ENCODE results near the gene TEX264.

The TEX264 gene

DNA sequence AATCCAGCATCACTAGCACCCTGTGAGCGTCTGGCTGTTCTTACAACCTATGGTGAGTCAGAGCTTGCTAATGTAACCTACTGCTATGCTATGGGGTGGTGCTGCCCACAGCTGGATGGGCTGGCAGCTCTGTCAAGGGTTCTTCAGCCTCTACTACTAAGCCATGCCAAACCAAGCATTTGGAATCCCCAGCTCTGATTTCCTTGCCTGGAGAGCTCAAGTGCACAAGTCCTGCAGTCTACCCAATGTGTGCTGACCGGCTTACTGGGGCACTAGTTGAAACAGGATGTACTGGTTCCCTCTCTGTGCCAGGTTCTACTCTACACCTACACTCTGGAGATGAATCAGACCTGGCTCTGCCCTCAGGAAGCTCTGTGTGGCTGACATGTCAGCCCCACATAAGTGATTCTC lies 4.2 kb downstream of the TEX264 start:
- no peak for DNase-seq (ENCODE audit: low read depth)

DNA sequence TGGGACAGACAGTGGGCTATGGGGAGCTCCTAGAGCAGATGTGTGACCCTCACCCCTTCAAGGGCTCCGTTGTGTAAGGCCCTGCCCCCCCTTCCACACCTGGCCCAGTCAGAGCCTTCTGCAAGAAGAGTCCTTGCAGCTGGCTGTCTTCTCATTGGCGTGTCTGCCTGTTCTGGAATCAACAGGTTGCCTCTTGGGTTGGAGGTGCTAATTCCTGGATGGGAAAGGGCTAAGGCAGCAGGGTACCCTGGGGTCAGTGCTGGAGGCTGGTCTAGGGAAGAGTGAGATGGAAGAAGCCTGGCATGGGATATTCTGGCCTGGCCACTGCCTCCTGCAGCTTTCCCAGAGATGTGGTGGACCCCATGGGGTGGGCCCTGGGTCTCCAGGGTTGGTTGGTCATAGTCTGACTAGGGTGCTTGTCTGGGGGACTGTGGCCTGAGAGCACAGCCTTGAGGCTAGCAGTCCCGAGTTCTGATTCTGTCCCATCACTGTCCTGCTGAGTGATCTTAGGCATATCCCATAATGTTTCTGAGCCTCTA lies 5.1 kb downstream of the TEX264 start:
- no peak for DNase-seq (ENCODE audit: low read depth)

DNA sequence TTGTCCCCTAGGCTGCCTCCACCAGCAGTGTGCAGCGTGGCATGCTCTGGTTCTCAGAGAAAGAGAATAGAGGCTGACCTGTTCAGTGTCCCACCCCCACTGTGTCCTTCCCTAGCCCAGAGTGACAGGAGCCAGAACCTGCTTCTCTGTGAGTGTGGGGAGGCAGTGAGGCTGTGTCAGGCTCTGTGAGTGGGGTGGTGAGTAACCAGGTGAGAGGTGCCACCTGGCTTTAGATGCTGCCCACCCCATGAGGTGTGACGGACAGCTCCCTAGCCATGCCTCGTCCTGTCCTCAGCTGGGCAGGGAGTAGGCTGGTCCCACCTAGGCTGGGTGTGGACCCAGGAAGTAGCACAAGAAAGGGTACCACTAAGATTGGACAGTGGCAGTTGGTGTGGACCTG lies 6.3 kb downstream of the TEX264 start:
- DNase-seq (ENCODE audit: low read depth) = no peak

DNA sequence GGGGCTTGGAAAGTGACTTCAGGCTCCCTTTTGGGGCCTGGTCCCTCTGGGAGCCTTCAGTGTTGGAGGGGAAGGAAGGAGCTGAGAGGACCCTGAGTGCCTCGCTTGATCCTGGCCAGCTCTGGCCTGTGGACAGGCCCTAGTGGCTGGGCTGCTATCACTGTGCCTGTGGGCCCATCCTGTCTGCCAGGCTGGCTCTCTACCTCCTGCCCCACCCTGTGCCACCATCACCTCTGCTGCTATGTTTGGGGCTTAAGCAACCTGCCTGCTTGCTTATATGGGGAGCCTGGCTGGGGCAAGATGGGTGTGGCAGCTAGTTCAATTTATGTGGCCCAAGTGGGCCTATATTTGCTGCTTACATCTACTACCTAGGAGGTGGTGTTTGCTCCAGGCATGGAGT lies 7.1 kb downstream of the TEX264 start:
- DNase-seq (ENCODE audit: low read depth) = no peak

DNA sequence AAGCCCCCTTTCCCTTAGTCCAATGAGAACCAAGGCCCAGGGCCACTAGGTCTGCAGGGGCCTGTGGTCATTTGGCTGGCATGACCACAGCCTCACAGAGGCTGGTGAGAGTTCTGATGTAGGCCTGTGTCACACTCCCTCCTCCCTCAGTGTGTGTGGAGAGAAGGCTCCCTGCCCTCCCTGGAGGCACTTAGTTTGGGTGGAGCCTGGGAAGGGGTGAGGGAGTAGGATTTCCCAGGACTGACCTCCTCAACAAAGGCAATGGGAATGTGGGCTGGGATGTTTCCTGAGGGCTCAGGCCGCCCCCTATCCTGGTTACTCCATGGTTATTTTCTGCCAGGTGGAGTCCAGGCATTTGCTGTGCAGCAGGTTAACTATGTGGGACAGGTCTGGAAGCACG lies 7.6 kb downstream of the TEX264 start:
- DNase-seq (ENCODE audit: low read depth) = no peak

DNA sequence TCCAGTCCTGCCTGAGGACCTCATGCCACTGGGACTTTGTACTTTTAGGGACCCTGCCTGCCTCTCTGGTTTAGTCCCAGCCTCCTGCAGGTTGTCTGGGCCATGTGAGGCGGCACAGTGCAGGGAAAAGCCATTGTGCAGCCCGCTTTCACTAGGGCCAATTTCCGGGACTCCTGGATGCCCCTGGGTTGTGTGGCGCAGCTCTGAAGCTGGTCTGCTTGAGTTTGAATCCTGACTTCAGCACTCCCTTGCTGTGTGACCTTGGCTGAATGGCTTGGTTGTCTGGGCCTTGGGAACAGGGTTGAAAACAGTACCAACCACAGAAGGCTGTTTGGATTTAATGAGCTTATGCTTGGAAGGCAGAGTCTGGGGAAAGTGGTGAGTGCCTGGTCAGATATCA lies 8.3 kb downstream of the TEX264 start:
- DNase-seq (ENCODE audit: low read depth) = no peak

DNA sequence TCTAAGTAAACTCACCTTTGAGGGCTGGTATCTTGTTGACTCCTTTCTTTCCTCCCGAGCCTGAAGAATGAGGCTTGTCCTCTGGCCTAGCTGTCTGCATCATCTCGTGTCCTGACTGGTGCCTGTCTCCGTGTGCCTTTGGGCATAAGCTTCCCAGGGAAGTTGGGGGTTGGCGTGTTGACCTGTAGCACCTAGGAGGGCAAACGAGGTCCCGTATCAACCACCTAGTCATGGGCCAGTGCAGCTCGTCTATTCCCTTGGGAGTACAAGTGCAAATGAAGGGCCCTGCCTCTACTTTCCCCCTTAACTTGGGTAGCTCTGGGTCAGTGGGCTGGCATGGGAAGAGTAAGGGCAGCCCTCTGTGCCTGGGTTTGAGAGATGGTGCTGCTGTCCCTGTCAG lies 8.7 kb downstream of the TEX264 start:
- no peak for DNase-seq (ENCODE audit: low read depth)

DNA sequence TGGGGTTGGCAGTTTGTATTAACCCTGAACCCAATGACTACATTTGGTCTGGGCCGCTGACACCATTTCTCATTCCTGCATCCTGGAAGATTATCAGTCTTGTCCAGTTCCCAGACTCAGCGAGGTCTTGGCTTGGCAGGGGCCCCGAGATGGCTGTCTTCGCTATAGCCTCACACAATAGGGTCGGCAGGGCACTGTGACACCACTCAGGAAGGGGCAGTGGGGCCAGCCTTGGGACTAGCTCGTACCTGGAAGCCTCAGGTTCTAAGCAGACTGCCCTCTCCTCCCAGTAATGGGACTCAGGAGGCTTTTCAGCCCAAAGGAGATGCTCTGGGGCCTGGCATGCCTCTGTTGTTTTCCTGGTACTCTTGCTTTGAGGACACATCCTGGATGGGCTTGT lies 9.1 kb downstream of the TEX264 start:
- no peak for DNase-seq (ENCODE audit: low read depth)

DNA sequence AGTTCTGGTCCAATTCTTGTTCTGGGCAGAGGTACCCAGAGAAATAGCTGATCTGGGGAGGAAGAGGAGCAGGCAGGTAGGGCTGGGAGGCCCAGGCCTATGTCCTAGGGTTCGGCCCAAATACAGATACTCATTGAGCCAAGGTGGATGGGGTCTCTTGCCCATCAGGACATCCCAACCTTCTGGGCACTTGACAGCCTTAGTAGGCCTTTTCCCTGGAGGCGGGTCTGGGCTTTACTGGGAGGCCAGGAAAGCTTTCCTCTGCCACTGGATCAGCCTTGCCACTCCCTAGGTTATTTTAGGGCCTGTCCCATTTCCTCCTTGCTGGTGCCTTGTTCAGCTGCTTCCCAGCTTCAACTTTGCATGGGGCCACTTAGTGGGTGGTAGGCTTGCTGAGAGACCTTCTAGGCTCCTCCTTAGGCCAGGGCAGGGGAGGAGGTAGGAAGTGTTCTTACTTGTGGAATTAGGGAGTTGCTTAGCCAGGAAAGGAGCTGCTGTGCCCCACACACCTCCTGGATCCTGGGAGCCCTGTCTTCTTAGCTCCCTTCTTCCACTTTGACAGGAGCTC lies 9.7 kb downstream of the TEX264 start:
- no peak for DNase-seq (ENCODE audit: low read depth)

DNA sequence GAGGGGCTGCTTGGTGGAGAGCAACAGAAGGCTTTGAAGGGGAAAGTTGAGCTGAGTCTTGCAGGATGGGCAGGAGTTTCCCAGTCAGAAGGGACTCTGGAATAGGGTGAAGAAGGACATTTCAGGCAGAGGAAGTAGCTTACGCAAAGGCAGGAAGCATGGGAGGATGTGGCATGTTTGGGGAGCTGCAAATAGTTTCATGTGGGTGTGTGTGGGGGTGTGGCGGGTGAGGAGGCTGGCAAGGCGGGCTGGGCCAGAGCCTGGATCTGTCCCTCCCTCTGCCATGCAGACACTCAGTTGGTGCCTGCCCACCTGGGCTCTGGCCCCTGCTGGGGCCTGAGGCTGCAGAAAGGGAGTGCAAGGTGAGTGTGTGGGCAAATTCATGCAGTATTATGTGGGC lies 10.4 kb downstream of the TEX264 start:
- peak; percentile 19 for DNase-seq (ENCODE audit: low read depth)

DNA sequence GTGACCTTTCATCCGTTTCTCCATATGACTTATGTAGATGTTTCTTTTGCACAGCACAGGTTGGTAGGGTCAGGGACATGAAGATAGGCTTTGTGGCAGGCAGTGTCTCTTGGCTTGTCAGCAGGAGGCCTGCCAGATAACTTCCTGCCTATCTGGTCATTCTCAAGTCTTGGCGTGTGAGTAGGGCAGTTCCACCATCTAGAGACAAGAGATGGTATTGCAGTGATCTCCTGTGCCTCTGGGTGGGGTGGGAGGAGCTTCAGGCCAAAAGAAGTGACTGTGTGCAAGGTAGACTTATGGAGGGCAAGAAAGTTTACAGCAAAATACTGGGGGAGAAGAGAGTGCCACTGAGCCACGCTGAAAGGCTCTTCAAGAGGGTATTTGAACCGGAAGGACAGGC lies 11.0 kb downstream of the TEX264 start:
- peak; percentile 57 for DNase-seq (ENCODE audit: low read depth)

DNA sequence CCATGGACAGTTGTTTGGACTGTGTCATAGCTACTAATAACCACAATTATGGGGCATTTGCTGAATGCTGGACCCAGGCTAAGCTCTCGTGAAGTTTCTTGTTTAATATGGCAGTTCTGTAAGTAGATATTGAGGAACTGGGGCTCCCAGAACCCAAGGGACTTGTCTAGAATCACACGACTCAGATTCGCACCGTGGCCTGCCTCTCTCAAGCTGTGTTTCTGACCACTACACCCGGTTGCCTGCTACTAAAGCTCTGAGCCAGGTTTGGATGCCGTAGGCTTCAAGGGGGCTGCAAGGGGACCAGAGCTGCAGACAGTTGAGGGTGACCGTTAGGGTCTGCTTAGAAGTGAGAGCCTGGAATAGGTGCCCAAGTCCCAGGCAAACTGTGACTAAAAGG lies 11.5 kb downstream of the TEX264 start:
- DNase-seq (ENCODE audit: low read depth) = no peak

DNA sequence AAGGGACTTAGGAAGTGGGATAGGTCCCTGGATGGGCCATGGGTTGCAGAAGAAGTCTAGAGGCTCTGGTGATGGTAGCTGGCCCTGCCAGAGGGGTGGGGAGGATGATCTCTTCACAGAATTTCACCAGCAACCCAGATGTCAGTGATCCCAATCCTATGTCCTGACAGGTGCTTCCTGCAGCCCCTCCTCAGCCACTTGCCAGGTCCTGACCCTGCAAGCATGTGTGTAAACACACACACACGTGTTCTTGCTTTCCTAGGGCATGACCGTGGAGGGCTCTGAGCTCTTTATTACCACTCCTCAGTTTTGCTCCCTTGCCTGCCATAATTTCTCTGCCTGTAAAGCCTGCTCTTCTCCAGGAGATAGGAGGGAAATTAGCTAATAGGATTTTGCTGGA lies 12.5 kb downstream of the TEX264 start:
- no peak for DNase-seq (ENCODE audit: low read depth)

DNA sequence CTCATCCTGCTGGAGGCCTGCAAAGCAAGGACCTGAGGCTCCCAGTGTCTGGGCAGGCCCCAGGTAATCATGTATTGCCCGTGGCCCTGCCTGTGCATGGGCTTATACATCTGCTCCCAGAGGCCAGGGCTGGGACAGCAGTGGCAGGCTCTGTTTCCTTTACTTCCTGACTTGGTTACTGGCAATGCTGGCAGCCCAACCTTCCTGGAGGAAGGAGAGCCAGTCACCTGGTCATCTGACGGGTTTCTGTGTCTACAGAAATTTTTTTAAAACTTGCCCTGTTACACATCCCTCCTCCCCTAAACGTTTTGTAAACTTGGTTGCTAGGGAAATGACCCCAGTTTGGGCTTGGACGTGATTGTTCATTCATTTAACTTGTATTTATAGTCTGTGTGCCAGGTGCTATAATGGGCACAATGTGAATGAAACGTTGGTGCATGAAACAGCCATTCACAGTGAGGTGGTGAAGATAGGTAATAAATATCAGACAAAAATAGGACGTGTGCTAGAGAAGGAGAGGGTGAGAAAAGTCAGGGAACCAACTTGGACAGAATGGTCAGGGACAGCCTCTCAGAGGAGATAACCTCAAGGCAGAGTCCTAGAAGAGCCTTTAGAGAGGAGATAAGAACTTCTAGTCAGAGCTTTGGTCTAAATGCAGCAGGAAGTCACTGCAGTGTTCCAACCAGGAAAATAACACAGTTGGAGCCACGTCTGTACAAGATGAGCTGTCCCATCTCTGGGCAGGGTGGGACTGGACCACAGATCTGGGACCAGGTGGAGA lies 14.1 kb downstream of the TEX264 start:
- DNase-seq (ENCODE audit: low read depth) = no peak

DNA sequence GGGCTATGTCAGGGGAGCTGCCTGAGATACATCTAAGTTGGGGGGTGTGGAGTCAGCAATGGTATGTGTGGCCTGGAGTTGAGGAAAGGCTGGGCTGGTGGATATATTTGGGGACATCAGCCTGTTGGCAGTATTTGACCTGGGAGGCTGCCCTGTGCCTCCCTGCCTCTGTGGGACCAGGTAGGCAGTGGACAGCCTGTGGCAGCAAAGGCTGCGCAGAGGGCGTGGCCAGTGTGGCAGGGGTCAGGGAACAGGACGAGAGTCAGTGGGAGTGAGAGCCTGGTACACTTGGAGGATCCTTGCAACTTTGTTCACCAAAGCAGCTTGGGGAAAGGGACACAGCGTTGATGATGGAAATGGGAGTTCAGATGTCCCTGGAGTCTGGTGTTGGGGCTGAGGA lies 15.0 kb downstream of the TEX264 start:
- DNase-seq (ENCODE audit: low read depth) = no peak

DNA sequence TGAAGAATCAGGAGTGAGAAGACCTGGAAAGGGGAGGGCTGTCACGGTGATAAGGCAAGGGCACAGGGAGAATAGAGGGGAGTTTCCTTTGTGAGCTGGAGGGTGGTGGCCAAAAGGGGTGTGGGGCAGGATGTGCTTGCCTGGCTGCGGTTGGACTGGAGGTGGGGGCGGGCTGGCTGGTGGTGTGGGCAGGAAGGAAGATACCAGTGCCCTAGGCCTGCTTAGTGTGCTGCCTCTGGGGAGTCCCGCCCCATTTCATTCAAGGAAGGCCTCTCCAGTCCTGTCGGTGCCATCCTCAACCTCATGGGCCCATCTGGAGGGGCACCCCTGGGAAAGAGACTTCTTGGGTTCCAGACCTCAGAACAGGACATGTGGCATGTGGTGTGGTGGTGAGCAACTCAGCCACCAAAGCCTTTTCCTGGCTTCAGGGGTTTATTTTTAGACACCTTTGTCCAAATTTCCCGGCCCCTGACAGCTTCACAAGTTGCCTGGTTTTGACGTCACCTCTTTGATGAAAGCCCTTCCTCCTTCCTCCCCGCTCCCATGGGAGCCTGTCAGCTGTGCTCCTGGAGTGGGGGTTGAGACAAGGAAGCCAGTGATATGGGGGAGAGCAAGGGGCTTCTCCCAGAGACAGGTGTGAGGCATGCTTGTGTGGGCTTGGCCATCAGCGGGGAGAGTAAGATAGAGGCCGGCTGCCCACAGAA lies 15.6 kb downstream of the TEX264 start:
- peak; percentile 82 for DNase-seq (ENCODE audit: low read depth)

DNA sequence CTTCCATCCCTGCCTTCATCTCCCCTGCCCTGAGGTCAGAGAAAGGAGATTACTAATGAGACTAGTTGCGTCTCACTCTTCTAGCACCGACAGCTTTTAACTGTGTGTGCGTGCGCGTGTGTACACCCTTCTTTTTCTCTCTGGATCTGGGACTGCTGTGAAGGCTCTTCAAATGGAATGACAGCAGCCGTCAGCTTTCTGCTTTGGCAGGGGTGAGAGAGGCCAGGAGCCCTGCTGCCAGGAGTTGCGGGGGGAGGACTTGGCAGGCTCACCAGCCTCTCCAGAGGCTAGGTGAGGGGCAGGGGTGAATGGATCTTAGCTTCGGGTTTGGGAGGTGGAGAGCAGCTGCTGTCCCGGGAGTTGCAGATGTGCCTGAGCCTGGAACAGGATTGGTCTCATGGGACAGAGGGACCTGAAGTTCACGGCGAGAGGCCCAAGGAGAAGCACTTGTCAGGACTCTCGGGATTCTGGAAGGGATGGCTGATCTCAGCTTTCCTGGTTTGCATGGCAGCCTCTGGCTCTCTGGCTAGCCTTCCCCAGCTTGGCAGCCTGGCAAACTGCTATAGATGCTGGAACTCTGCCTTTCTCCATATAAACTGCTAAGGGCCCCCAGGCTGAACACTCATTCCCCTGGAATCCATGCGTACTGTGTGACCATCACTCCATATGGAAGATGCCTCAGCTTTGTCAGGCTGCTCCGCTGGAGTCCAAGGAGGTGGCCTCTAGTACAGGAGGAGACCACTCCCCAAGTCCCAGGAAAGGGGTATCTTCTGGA lies 16.6 kb downstream of the TEX264 start:
- no peak for DNase-seq (ENCODE audit: low read depth)

DNA sequence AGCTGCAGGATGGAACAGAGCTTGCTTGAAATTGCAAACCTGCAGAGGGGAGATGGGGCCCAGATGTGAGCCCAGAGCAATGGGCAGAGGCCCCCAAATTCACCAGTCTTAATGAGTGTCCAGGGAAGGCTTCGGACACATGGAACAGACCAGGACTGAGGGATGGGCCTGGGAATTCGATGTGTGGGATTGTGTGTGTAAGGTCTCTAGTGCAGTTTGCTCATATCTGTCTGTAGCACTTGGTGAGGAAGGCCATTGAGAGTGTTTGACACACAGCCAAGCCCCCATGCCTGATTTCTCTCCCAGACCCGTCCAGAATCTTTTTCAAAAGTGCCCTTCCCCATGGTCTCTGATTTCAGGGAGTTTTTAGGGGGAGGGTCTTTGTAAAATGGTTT lies 17.2 kb downstream of the TEX264 start:
- no peak for DNase-seq (ENCODE audit: low read depth)

DNA sequence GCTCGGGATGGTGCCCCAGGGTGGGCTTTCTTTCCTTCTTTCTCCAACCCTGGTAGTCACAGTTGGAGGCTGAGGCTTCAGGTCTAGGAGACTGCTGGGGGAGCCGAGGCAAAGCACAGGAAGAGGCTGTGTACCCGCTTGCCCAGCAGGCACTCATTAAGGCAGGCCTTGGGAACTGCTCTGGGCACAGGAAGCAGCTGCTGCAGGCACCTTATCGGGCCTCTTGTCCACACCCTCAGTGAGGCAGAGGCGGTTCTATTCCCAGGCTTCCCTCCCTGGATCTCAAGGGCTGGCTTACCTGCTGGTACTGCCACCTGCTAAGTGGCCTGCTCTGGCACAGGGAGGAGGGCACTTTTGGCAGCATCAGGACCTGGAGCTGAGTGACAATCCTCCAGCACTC lies 20.0 kb downstream of the TEX264 start:
- DNase-seq (ENCODE audit: low read depth) = no peak

DNA sequence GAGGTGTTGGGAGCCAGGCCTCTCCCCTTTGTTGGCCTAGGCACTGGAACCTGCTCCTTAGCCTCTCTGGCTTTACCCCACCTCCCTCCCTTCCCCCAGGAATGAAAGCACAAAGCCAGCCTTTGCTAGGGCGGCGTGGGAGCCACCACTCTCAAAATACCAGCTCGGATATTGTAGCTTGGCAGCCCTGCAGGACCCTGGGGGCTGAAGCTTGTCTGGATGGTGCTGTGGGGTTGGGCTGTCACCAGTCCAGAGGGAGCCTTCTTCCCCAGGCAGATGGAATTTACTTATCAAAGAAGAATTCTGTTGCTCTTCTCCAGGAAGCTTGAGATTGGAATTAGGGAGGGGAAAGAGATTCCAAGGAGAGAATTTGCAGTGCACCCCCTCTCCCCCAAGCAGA lies 20.9 kb downstream of the TEX264 start:
- no peak for DNase-seq (ENCODE audit: low read depth)

DNA sequence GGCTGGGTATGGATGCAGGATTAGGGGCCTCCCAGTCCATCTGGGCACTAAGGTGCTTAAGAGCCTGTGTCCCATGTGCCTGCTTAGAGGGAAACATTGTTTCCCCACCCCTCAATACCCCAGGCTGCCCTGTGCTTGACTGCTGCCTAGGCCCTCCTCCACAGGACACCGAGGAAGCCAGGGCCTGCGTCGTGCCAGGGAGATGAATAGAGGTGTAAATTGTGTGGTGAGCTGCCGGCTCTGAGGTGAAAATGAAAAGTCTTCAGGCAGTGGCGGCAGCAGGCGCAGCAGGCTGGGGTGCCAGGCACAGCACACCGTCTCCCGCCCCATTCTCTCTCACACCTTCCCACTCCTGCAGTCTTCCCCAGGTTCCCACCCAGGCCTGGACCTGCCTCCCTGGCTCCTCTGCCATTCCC lies 21.9 kb downstream of the TEX264 start:
- no peak for DNase-seq (ENCODE audit: low read depth)

DNA sequence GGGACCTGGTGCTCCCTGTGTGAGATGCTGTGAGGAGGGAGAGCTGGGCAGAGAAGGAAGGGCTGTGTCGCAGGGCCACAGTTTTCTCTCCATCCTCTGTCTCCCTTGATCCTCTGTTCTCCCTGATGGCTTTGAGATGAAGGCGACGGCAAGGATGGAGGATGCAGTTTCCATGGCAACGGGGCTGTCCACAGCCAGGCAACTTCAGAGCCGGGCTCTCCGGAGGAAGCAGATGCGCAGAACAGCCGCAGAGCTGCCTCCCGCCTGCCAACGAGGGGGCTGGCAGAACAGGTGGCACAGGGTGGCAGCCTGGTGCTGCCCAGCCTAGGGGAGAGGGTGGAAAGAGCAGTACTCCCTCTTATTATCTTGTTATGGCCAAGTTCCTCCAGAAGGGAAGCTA lies 25.9 kb downstream of the TEX264 start:
- no peak for DNase-seq (ENCODE audit: low read depth)

DNA sequence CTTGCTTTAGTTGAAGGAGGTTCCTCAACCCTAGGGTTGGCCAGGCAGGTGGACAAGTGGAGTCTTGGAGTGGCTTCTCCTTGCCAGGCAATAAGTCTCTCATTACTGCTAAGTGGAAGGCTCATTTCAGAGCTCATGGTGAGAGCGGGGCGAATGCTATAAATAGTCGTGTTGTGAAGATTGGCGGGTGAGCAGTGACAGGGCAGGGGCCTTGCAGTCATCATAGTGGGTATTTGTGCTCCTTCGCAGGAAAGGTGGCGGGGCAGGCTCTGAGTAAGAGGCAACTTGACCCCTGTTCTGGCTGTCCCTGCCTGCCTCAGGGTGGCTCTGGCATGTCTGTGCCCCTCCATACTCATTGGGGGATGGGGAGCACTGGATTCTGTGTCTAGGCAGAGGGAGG lies 27.2 kb downstream of the TEX264 start:
- DNase-seq (ENCODE audit: low read depth) = no peak

Measured in activated gamma-delta T cell treated with anti-CD3 and anti-CD28 coated beads, Interleukin-2, amount 50 U/mL, for 16 hours (primary cell).